HepG2 (cell line): ENCODE measurements around the gene TAAR9. TPM values are rescaled to one million over a fixed set of nuclear protein-coding genes. Genes with fewer than 3 reads are reported as not detected.

Source experiments
- ATAC-seq: fragments of 200-7000 bp; cut with Tn5 transposase; 3 replicates; pipeline ENCODE4 v1.9.1; 2020; ENCODE audit warnings: mild to moderate bottlenecking, moderate library complexity
- BruUV-seq: library from RNA; stranded (reverse); fragments of 400-500 nt; replicated peaks from 2 replicates; lab custom pipeline; 2021; lab: Mats Ljungman, UMichigan
- CTCF ChIA-PET: fragments of 300-600 bp; formaldehyde crosslinking; extraction: SDS; loops from one replicate; lab custom pipeline; 2021; ENCODE audit warnings: low total read pairs, inconsistent platforms, low intra/inter-chr PET ratio; lab: Yijun Ruan, JAX
- POLR2A ChIA-PET: fragments of 350-600 bp; sonication (Branson Sonifier 250); formaldehyde crosslinking; loops from one replicate; lab custom pipeline; 2020; ENCODE audit warnings: antibody characterized with exemption, inconsistent platforms; lab: Yijun Ruan, JAX
- DNase-seq: peaks from one replicate; pipeline ENCODE4 v3.0.0-alpha.2; 2015; ENCODE audit warnings: low spot score
- FAIRE-seq: peaks from 3 replicates; lab custom pipeline; 2011; peaks lifted over from hg19 to GRCh38; lab: Jason Lieb, UNC
- H2AFZ ChIP-seq: one replicate; pipeline ENCODE4 v1.6.1; 2011; ENCODE audit warnings: low read length, inconsistent platforms
- H3K27ac ChIP-seq: fragments of 300-600 bp; 3 replicates; pipeline ENCODE4 v1.8.0; 2011; ENCODE audit warnings: mixed run types, mild to moderate bottlenecking, mixed read lengths, low read length, inconsistent platforms; ENCODE audit not compliant: insufficient read depth; ENCODE audit errors: extremely low read length
- H3K27me3 ChIP-seq, 2 experiments: fragments of 200-600 bp in 1 of 2; 2 replicates in 1 of 2; 3 replicates in 1 of 2; pipeline versions ENCODE4 v1.6.0 to v1.8.0; 2011; ENCODE audit warnings: low read length in 2 of 2, mild to moderate bottlenecking in 2 of 2, moderate library complexity in 2 of 2, inconsistent platforms in 1 of 2; ENCODE audit not compliant: insufficient read depth in 2 of 2, control insufficient read depth in 1 of 2
- H3K36me3 ChIP-seq, 2 experiments: fragments of 200-600 bp in 1 of 2; replicated peaks in 1 of 2; 2 replicates in 1 of 2; 3 replicates in 1 of 2; pipeline versions ENCODE4 v1.5.1 to v1.8.0; 2011; ENCODE audit warnings: low read length in 2 of 2, inconsistent platforms in 1 of 2; ENCODE audit not compliant: insufficient read depth in 2 of 2, control insufficient read depth in 1 of 2
- H3K4me1 ChIP-seq: 2 replicates; pipeline ENCODE4 v1.5.1; 2012; ENCODE audit warnings: low read length, inconsistent platforms; ENCODE audit not compliant: insufficient read depth
- H3K4me2 ChIP-seq: 2 replicates; pipeline ENCODE4 v1.6.0; 2011; ENCODE audit warnings: low read depth, low read length, inconsistent platforms
- H3K4me3 ChIP-seq, 3 experiments: fragments of 200-600 bp in 1 of 3; sonication (generic), shearing (Covaris generic) in 1 of 3; replicated peaks in 1 of 3; 2 replicates each; pipeline ENCODE4 v1.5.1; 2011 to 2016; ENCODE audit warnings: low read length in 3 of 3, inconsistent platforms in 2 of 3, low read depth in 2 of 3, mild to moderate bottlenecking in 2 of 3, control low read depth in 1 of 3, mixed read lengths in 1 of 3; ENCODE audit not compliant: insufficient read depth in 1 of 3
- H3K79me2 ChIP-seq: one replicate; pipeline ENCODE4 v1.6.1; 2011; ENCODE audit warnings: low read length, inconsistent platforms; ENCODE audit not compliant: insufficient read depth
- H3K9ac ChIP-seq: 2 replicates; pipeline ENCODE4 v1.6.0; 2011; ENCODE audit warnings: mild to moderate bottlenecking, low read depth, low read length, inconsistent platforms; ENCODE audit not compliant: insufficient read depth
- H3K9me3 ChIP-seq: 2 replicates; pipeline ENCODE4 v1.5.1; 2012; ENCODE audit warnings: mild to moderate bottlenecking, low read length
- H4K20me1 ChIP-seq: 2 replicates; pipeline ENCODE4 v1.6.0; 2011; ENCODE audit warnings: inconsistent platforms, mild to moderate bottlenecking, low read length, moderate library complexity; ENCODE audit not compliant: insufficient read depth
- GZF1 ChIP-seq: sonication (generic); formaldehyde crosslinking; IDR thresholded peaks from 2 replicates; pipeline ENCODE4 v1.5.1; 2020; ENCODE audit warnings: mild to moderate bottlenecking, missing genetic modification reagents
- KDM3A ChIP-seq: IDR thresholded peaks from 2 replicates; pipeline ENCODE4 v1.6.1; 2018; ENCODE audit warnings: low read depth, missing compliant biosample characterization
- KLF6 ChIP-seq: IDR thresholded peaks from 2 replicates; pipeline ENCODE4 v1.8.0; 2016; ENCODE audit warnings: missing biosample characterization, missing genetic modification reagents
- TGIF2 ChIP-seq: IDR thresholded peaks from 2 replicates; pipeline ENCODE4 v1.6.1; 2016; ENCODE audit warnings: control low read depth, missing compliant biosample characterization
- YY1 ChIP-seq: IDR thresholded peaks from 2 replicates; pipeline ENCODE4 v1.6.1; 2011; ENCODE audit warnings: low read length, low read depth, moderate library complexity, mild to moderate bottlenecking; ENCODE audit not compliant: insufficient read depth, insufficient replicate concordance
- ZNF44 ChIP-seq: sonication (generic); formaldehyde crosslinking; IDR thresholded peaks from 2 replicates; pipeline ENCODE4 v1.5.1; 2020; ENCODE audit warnings: mild to moderate bottlenecking, missing genetic modification reagents
- ZNF546 ChIP-seq: sonication (generic); formaldehyde crosslinking; conservative IDR thresholded peaks from 2 replicates; pipeline ENCODE4 v1.8.1; 2023; ENCODE audit warnings: mild to moderate bottlenecking, missing genetic modification reagents
- ZNF549 ChIP-seq: sonication (generic); formaldehyde crosslinking; IDR thresholded peaks from 2 replicates; pipeline ENCODE4 v1.5.0; 2020; ENCODE audit warnings: missing genetic modification reagents
- ZNF557 ChIP-seq: sonication (generic); formaldehyde crosslinking; IDR thresholded peaks from 2 replicates; pipeline ENCODE4 v1.4.0; 2020; ENCODE audit warnings: missing genetic modification reagents
- ZSCAN29 ChIP-seq: sonication (generic); formaldehyde crosslinking; conservative IDR thresholded peaks from 2 replicates; pipeline ENCODE4 v1.4.0; 2020; ENCODE audit warnings: mild to moderate bottlenecking, missing genetic modification reagents
- WGBS: methylation state at CpG from one replicate; pipeline ENCODE4 v1.1.6; 2017; ENCODE audit warnings: low lambda C conversion rate; 5-methylcytosine and 5-hydroxymethylcytosine counted together
- in situ Hi-C: cut with HindIII; loops from 2 replicates; pipeline ENCODE4 v1.10.0; 2017; ENCODE audit warnings: low pct_unique_long_range_greater_than_20kb; ENCODE audit not compliant: extremely low pct_ligation_motif_present
- intact Hi-C: fragments of 100-400 bp; cut with micrococcal nuclease; formaldehyde crosslinking; loops from one replicate; pipeline ENCODE4 v1.10.0; 2022; ENCODE audit not compliant: unreplicated experiment
- polyA plus RNA-seq, 8 experiments: library from polyadenylated mRNA; depleted of rRNA in 3 of 8; stranded (reverse) in 7 of 8; unstranded in 1 of 8; fragments of >200 nt; fragmentation: Illumina TruSeq in 4 of 8; extraction: Trizol in 4 of 8; gene quantifications; 2 replicates each; pipeline versions ENCODE4 v1.2.1 to v1.2.3, GENCODE V29; 2011 to 2016; ENCODE audit warnings: low read depth in 4 of 8, missing spikeins in 1 of 8, mixed read lengths in 1 of 8; ENCODE audit not compliant: insufficient read depth in 1 of 8
- total RNA-seq, 5 experiments: library from RNA; depleted of rRNA; stranded (reverse); fragments of >200 nt; fragmentation: Illumina TruSeq; extraction: Trizol; gene quantifications; 2 replicates each; pipeline ENCODE4 v1.2.3, GENCODE V29; 2016; ENCODE audit warnings: low read depth in 1 of 5
- TF ChIP-seq, protein P1 (sequence below): sonication (generic); formaldehyde crosslinking; IDR thresholded peaks from 2 replicates; pipeline ENCODE4 v1.8.1; 2022; ENCODE audit warnings: low read depth, mild to moderate bottlenecking, missing genetic modification reagents
- TF ChIP-seq, protein P2 (sequence below): sonication (generic); formaldehyde crosslinking; IDR thresholded peaks from 2 replicates; pipeline ENCODE4 v1.4.0; 2020; ENCODE audit warnings: missing genetic modification reagents
- TF ChIP-seq, protein P3 (sequence below): IDR thresholded peaks from 2 replicates; pipeline ENCODE4 v1.6.1; 2016; ENCODE audit warnings: mild to moderate bottlenecking, missing biosample characterization, missing genetic modification reagents

The TAAR9 gene
- total and polyA plus RNA-seq, 2 of the 13 experiments (the other 11 are each of a cell fraction or from before 2014, with no cell fraction given) = 0.07 TPM; not detected in 1

DNA sequence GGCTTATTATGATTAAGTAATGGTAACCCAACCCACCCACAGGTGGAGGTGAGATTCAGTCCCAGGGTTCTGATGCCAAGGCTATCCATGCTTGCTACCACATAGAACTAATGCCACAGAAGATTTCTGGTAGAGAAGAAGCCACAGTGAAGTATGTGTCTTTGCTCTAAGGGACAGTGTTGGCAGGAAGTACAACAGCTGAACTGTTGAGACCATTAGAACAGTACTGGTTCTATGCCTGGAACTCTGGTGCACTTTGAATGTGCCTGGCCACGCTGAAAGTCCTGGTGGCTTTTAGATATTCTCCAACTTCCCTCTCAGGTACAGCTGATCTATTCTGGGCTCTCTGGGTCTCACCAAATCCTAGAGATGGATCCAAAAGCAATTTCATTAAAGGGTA is 32.9 kb upstream of the TAAR9 start:
- POLR2A ChIA-PET = no interaction called here
- Histone ChIP-seq H3K4me2 (no peak overlapping the region), H3K9ac (no peak overlapping the region), H3K4me3 (no peak overlapping the region), H4K20me1 (peaks cover 11% of the 10 kb centered on the region), H3K4me1 (peaks cover 5% of the 10 kb centered on the region; the same call in 1 of the 2 replicates), H3K27ac (no peak overlapping the region), H3K27me3 (no peaks in the 10 kb centered on the region), H3K9me3 (no peaks in the 10 kb centered on the region), H3K79me2 (peaks cover 43% of the 10 kb centered on the region), H2AFZ (no peak overlapping the region), H3K36me3 (peaks cover 2 to 27% of the 10 kb centered on the region in 2 experiments; a peak in 4 of 5 replicates)
- DNase-seq (no peak), ATAC-seq (no peak), FAIRE-seq (no peak)
- TF ChIP-seq ZNF44 (CRISPR knock-in tag) (no peak), KLF6 (CRISPR knock-in tag) (no peak), YY1 (no peak), ZNF557 (CRISPR knock-in tag) (no peak), KDM3A (CRISPR knock-in tag) (no peak), ZSCAN29 (CRISPR knock-in tag) (no peak), ZNF549 (CRISPR knock-in tag) (no peak), GZF1 (no peak), ZNF546 (CRISPR knock-in tag) (no peak), TGIF2 (CRISPR knock-in tag) (no peak)
- TF ChIP-seq, protein P1, sequence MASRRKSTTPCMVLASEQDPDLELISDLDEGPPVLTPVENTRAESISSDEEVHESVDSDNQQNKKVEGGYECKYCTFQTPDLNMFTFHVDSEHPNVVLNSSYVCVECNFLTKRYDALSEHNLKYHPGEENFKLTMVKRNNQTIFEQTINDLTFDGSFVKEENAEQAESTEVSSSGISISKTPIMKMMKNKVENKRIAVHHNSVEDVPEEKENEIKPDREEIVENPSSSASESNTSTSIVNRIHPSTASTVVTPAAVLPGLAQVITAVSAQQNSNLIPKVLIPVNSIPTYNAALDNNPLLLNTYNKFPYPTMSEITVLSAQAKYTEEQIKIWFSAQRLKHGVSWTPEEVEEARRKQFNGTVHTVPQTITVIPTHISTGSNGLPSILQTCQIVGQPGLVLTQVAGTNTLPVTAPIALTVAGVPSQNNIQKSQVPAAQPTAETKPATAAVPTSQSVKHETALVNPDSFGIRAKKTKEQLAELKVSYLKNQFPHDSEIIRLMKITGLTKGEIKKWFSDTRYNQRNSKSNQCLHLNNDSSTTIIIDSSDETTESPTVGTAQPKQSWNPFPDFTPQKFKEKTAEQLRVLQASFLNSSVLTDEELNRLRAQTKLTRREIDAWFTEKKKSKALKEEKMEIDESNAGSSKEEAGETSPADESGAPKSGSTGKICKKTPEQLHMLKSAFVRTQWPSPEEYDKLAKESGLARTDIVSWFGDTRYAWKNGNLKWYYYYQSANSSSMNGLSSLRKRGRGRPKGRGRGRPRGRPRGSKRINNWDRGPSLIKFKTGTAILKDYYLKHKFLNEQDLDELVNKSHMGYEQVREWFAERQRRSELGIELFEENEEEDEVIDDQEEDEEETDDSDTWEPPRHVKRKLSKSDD (CRISPR knock-in tag) = no peak
- TF ChIP-seq, protein P2, sequence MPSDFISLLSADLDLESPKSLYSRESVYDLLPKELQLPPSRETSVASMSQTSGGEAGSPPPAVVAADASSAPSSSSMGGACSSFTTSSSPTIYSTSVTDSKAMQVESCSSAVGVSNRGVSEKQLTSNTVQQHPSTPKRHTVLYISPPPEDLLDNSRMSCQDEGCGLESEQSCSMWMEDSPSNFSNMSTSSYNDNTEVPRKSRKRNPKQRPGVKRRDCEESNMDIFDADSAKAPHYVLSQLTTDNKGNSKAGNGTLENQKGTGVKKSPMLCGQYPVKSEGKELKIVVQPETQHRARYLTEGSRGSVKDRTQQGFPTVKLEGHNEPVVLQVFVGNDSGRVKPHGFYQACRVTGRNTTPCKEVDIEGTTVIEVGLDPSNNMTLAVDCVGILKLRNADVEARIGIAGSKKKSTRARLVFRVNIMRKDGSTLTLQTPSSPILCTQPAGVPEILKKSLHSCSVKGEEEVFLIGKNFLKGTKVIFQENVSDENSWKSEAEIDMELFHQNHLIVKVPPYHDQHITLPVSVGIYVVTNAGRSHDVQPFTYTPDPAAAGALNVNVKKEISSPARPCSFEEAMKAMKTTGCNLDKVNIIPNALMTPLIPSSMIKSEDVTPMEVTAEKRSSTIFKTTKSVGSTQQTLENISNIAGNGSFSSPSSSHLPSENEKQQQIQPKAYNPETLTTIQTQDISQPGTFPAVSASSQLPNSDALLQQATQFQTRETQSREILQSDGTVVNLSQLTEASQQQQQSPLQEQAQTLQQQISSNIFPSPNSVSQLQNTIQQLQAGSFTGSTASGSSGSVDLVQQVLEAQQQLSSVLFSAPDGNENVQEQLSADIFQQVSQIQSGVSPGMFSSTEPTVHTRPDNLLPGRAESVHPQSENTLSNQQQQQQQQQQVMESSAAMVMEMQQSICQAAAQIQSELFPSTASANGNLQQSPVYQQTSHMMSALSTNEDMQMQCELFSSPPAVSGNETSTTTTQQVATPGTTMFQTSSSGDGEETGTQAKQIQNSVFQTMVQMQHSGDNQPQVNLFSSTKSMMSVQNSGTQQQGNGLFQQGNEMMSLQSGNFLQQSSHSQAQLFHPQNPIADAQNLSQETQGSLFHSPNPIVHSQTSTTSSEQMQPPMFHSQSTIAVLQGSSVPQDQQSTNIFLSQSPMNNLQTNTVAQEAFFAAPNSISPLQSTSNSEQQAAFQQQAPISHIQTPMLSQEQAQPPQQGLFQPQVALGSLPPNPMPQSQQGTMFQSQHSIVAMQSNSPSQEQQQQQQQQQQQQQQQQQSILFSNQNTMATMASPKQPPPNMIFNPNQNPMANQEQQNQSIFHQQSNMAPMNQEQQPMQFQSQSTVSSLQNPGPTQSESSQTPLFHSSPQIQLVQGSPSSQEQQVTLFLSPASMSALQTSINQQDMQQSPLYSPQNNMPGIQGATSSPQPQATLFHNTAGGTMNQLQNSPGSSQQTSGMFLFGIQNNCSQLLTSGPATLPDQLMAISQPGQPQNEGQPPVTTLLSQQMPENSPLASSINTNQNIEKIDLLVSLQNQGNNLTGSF (CRISPR knock-in tag) = no peak
- TF ChIP-seq, protein P3, sequence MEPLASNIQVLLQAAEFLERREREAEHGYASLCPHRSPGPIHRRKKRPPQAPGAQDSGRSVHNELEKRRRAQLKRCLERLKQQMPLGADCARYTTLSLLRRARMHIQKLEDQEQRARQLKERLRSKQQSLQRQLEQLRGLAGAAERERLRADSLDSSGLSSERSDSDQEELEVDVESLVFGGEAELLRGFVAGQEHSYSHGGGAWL (CRISPR knock-in tag) = no peak
- intact Hi-C loops (no loop called here), in situ Hi-C loops (no loop called here)
- 91% methylated on average over 1 of the region's 1 CpG for WGBS
- CTCF ChIA-PET = no interaction called here
- no TSS peak for BruUV-seq
